Measurements from ENCODE around the gene FPGT.
"Not testable (repeated sequence)": the region's sequence is repeated elsewhere in the genome, so short reads cannot be mapped to it uniquely, and the experiment has no call there.

The FPGT gene

GRCh38 chr1:74235153-74235552 lies 37.1 kb downstream of the FPGT start, which contains the start of gene TNNI3K:
TNNI3K (plus strand) TSS chr1:74235387; CDS start chr1:74235452, 65 bp downstream.
- DNase-seq (ENCODE audit: insufficient read length, low spot score) (no peak), FAIRE-seq (no peak)
- TF ChIP-seq CTCF (IDR thresholded peaks at IDR 0.05; ENCODE audit: insufficient read depth, missing control alignments), result no peak

- DNase-seq (ENCODE audit: insufficient read length, low spot score) (no peak), FAIRE-seq (no peak)
- no peak for TF ChIP-seq CTCF (IDR thresholded peaks at IDR 0.05; ENCODE audit: insufficient read depth, missing control alignments)
Measured at GRCh38 chr1:74236440-74236839, 38.4 kb downstream of the FPGT start.

- DNase-seq (ENCODE audit: insufficient read length, low spot score) (no peak), FAIRE-seq (no peak)
- TF ChIP-seq CTCF (IDR thresholded peaks at IDR 0.05; ENCODE audit: insufficient read depth, missing control alignments), result no peak
Measured at GRCh38 chr1:74237035-74237434, 39.0 kb downstream of the FPGT start.

- DNase-seq (ENCODE audit: insufficient read length, low spot score) (no peak), FAIRE-seq (no peak)
Measured at GRCh38 chr1:74237787-74238186, 39.7 kb downstream of the FPGT start.

GRCh38 chr1:74245168-74245772 lies 47.2 kb downstream of the FPGT start:
- TF ChIP-seq CTCF (IDR thresholded peaks at IDR 0.05; ENCODE audit: insufficient read depth, missing control alignments), result no peak
- FAIRE-seq, result no peak
- no peak for DNase-seq (ENCODE audit: insufficient read length, low spot score)

More at GRCh38 chr1:74237787-74238186, 39.7 kb downstream of the FPGT start:
- TF ChIP-seq CTCF (IDR thresholded peaks at IDR 0.05; ENCODE audit: insufficient read depth, missing control alignments), result no peak

- FAIRE-seq, result no peak
- TF ChIP-seq CTCF (IDR thresholded peaks at IDR 0.05; ENCODE audit: insufficient read depth, missing control alignments), result no peak
- DNase-seq (ENCODE audit: insufficient read length, low spot score), result no peak
Measured at GRCh38 chr1:74246315-74246714, 48.3 kb downstream of the FPGT start.

GRCh38 chr1:74247881-74248528 lies 50.0 kb downstream of the FPGT start:
- FAIRE-seq, result no peak
- DNase-seq (ENCODE audit: insufficient read length, low spot score), result no peak
- no peak for TF ChIP-seq CTCF (IDR thresholded peaks at IDR 0.05; ENCODE audit: insufficient read depth, missing control alignments)

GRCh38 chr1:74253243-74253824 lies 55.3 kb downstream of the FPGT start:
- FAIRE-seq; DNase-seq (ENCODE audit: insufficient read length, low spot score): not testable (repeated sequence)

Data from D721Med (cell line).